WTC11 (cell line): ENCODE data around the gene ENAH. TPM values are rescaled to one million over a fixed set of nuclear protein-coding genes. Genes with fewer than 3 reads are reported as not detected.

Experiments
- ATAC-seq: fragments of 200-7000 bp; cut with Tn5 transposase; 2 replicates; pipeline ENCODE4 v1.10.0; 2021; ENCODE audit warnings: mild to moderate bottlenecking, moderate library complexity
- CTCF ChIA-PET: fragments of 300-600 bp; sonication (Branson Sonifier 250); formaldehyde crosslinking; loops from one replicate; lab custom pipeline; 2021; ENCODE audit warnings: antibody characterized with exemption; lab: Charles Lee
- POLR2A ChIA-PET: fragments of 350-600 bp; sonication (Branson Sonifier 250); formaldehyde crosslinking; loops from one replicate; lab custom pipeline; 2021; ENCODE audit warnings: antibody characterized with exemption; lab: Charles Lee
- DNase-seq: peaks from one replicate; pipeline ENCODE4 v3.0.0; 2021; ENCODE audit warnings: low spot score
- H3K27ac Mint-ChIP-seq: 2 replicates; pipeline ENCODE4 v1.8.0; 2021; ENCODE audit warnings: mixed read lengths
- H3K27me3 Mint-ChIP-seq: 2 replicates; pipeline ENCODE4 v1.8.0; 2021; ENCODE audit warnings: low read depth, mild to moderate bottlenecking, moderate library complexity, mixed read lengths
- H3K36me3 Mint-ChIP-seq: 2 replicates; pipeline ENCODE4 v1.8.0; 2021; ENCODE audit warnings: mixed read lengths
- H3K4me1 Mint-ChIP-seq: 2 replicates; pipeline ENCODE4 v1.8.0; 2022; ENCODE audit warnings: mixed read lengths
- H3K4me3 Mint-ChIP-seq: 2 replicates; pipeline ENCODE4 v1.8.0; 2021; ENCODE audit warnings: mild to moderate bottlenecking, moderate library complexity, mixed read lengths
- H3K9me3 Mint-ChIP-seq: 2 replicates; pipeline ENCODE4 v1.8.0; 2021; ENCODE audit warnings: mixed read lengths
- ARID4B ChIP-seq: sonication (generic); formaldehyde crosslinking; IDR thresholded peaks from 2 replicates; pipeline ENCODE4 v1.8.0; 2023; ENCODE audit warnings: missing genetic modification reagents, mild to moderate bottlenecking, borderline replicate concordance
- ATF1 ChIP-seq: sonication (generic); formaldehyde crosslinking; IDR thresholded peaks from 2 replicates; pipeline ENCODE4 v1.8.1; 2023; ENCODE audit warnings: mild to moderate bottlenecking, moderate library complexity, missing genetic modification reagents
- E2F4 ChIP-seq: sonication (generic); formaldehyde crosslinking; IDR thresholded peaks from 2 replicates; pipeline ENCODE4 v1.8.1; 2022; ENCODE audit warnings: low read depth, mild to moderate bottlenecking, moderate library complexity, missing genetic modification reagents, borderline replicate concordance
- ELF4 ChIP-seq: sonication (generic); formaldehyde crosslinking; IDR thresholded peaks from 2 replicates; pipeline ENCODE4 v1.8.1; 2022; ENCODE audit warnings: low read depth, mild to moderate bottlenecking, moderate library complexity, missing genetic modification reagents
- GTF2I ChIP-seq: fragments of 250-450 bp; sonication (Bioruptor Pico); conservative IDR thresholded peaks from 2 replicates; pipeline ENCODE4 v1.4.0; 2021; ENCODE audit warnings: mild to moderate bottlenecking
- HMGXB4 ChIP-seq: sonication (generic); formaldehyde crosslinking; IDR thresholded peaks from 2 replicates; pipeline ENCODE4 v1.8.1; 2023; ENCODE audit warnings: mild to moderate bottlenecking, moderate library complexity, missing genetic modification reagents
- IRF1 ChIP-seq: sonication (generic); formaldehyde crosslinking; IDR thresholded peaks from 2 replicates; pipeline ENCODE4 v1.8.0; 2023; ENCODE audit warnings: missing genetic modification reagents
- IRF2 ChIP-seq: sonication (generic); formaldehyde crosslinking; IDR thresholded peaks from 2 replicates; pipeline ENCODE4 v1.8.0; 2022; ENCODE audit warnings: low read depth, missing genetic modification reagents, borderline replicate concordance
- JUN ChIP-seq: sonication (generic); formaldehyde crosslinking; IDR thresholded peaks from 2 replicates; pipeline ENCODE4 v1.8.0; 2023; ENCODE audit warnings: mild to moderate bottlenecking, missing genetic modification reagents
- MAX ChIP-seq: sonication (generic); formaldehyde crosslinking; IDR thresholded peaks from 2 replicates; pipeline ENCODE4 v1.8.0; 2022; ENCODE audit warnings: mild to moderate bottlenecking, missing genetic modification reagents
- NR2C2 ChIP-seq: sonication (generic); formaldehyde crosslinking; IDR thresholded peaks from 2 replicates; pipeline ENCODE4 v1.8.0; 2022; ENCODE audit warnings: mild to moderate bottlenecking, missing genetic modification reagents
- NR3C1 ChIP-seq: sonication (generic); formaldehyde crosslinking; conservative IDR thresholded peaks from 2 replicates; pipeline ENCODE4 v1.8.1; 2023; ENCODE audit warnings: low read depth, mild to moderate bottlenecking, missing genetic modification reagents
- ZMAT4 ChIP-seq: fragments of 250-450 bp; sonication (Bioruptor Pico); IDR thresholded peaks from 2 replicates; pipeline ENCODE4 v1.9.0; 2021; ENCODE audit warnings: mild to moderate bottlenecking
- ZNF263 ChIP-seq: sonication (generic); formaldehyde crosslinking; IDR thresholded peaks from 2 replicates; pipeline ENCODE4 v1.8.1; 2022; ENCODE audit warnings: low read depth, mild to moderate bottlenecking, moderate library complexity, missing genetic modification reagents
- total RNA-seq: library from RNA; stranded (reverse); gene quantifications from 3 replicates; pipeline ENCODE4 v1.2.3, GENCODE V29; 2021

Gene ENAH
- total RNA-seq, 1 experiment from 2014 or later = 227 TPM

- no peak for TF ChIP-seq E2F4 (CRISPR knock-in tag)
- TF ChIP-seq, all 79 proteins: peak for 0
Observed at GRCh38 chr1:225689882-225690459, 37.0 kb upstream of the ENAH start (continued).

GRCh38 chr1:225688345-225688744 lies 35.4 kb upstream of the ENAH start:
- POLR2A ChIA-PET = interaction anchor here (0.6 kb wide), 1 partner anchor 58 kb away, joined by 5 read pairs; no protein-coding TSS in a partner anchor
- Mint-ChIP-seq H3K27me3 (no peaks in the 10 kb centered on the region), H3K9me3 (0 out of 2 replicates have a peak, but pooled peaks cover 4% of the 10 kb centered on the region), H3K27ac (no peak overlapping the region), H3K4me3 (no peak overlapping the region), H3K36me3 (no peaks in the 10 kb centered on the region), H3K4me1 (peaks cover 9% of the 10 kb centered on the region)
- no peak for TF ChIP-seq ELF4 (CRISPR knock-in tag)
- DNase-seq = no peak
- CTCF ChIA-PET = no interaction called here
- ATAC-seq = no peak

GRCh38 chr1:225685476-225686176 lies 32.7 kb upstream of the ENAH start:
- CTCF ChIA-PET = no interaction called here
- Mint-ChIP-seq H3K4me1 (no peaks in the 10 kb centered on the region), H3K9me3 (0 out of 2 replicates have a peak, but pooled peaks cover 2% of the 10 kb centered on the region), H3K36me3 (no peaks in the 10 kb centered on the region), H3K27me3 (no peaks in the 10 kb centered on the region), H3K27ac (no peak overlapping the region), H3K4me3 (no peak overlapping the region)
- POLR2A ChIA-PET = no interaction called here
- no peak for ATAC-seq
- no peak for DNase-seq
- TF ChIP-seq ARID4B (CRISPR knock-in tag) = no peak

GRCh38 chr1:225684741-225685140 lies 31.8 kb upstream of the ENAH start:
- H3K4me3 Mint-ChIP-seq = no peak overlapping the region
- ChIA-PET POLR2A (no interaction called here), CTCF (no interaction called here)
- H3K27ac Mint-ChIP-seq = no peak overlapping the region
- H3K4me1 Mint-ChIP-seq = no peaks in the 10 kb centered on the region
- no peak for ATAC-seq
- DNase-seq = no peak
- no peaks in the 10 kb centered on the region for H3K27me3 Mint-ChIP-seq
- no peaks in the 10 kb centered on the region for H3K9me3 Mint-ChIP-seq
- no peaks in the 10 kb centered on the region for H3K36me3 Mint-ChIP-seq
- TF ChIP-seq GTF2I (CRISPR knock-in tag) (no peak), JUN (CRISPR knock-in tag) (no peak), HMGXB4 (CRISPR knock-in tag) (no peak), NR2C2 (CRISPR knock-in tag) (no peak), IRF1 (CRISPR knock-in tag) (no peak), MAX (CRISPR knock-in tag) (no peak), ARID4B (CRISPR knock-in tag) (no peak), ATF1 (CRISPR knock-in tag) (no peak), IRF2 (CRISPR knock-in tag) (no peak), NR3C1 (CRISPR knock-in tag) (no peak), ZNF263 (CRISPR knock-in tag) (no peak), ZMAT4 (CRISPR knock-in tag) (no peak)
